Stomach (tissue), 4 donors: ENCODE data around the gene DOK6.

Experiments used
- EP300 ChIP-seq: sonication (generic); formaldehyde crosslinking; IDR thresholded peaks from one replicate; pipeline ENCODE4 v1.6.1; 2017; ENCODE audit warnings: antibody characterized with exemption
- POLR2AphosphoS5 ChIP-seq, 3 donors: sonication (generic); formaldehyde crosslinking; IDR thresholded peaks; one replicate each; pipeline ENCODE4 v1.6.1; 2016; ENCODE audit warnings: antibody characterized with exemption in 3 of 3
- TF ChIP-seq, protein P1 (sequence below), 7 experiments: fragments of 450-650 bp in 4 of 7; fragments of 200-600 bp in 3 of 7; sonication (generic) in 3 of 7; IDR thresholded peaks; one replicate each; pipeline ENCODE4 v1.5.1; 2016 to 2019; ENCODE audit warnings: antibody characterized with exemption in 7 of 7, control low read depth in 2 of 7, mild to moderate bottlenecking in 1 of 7

DNA sequence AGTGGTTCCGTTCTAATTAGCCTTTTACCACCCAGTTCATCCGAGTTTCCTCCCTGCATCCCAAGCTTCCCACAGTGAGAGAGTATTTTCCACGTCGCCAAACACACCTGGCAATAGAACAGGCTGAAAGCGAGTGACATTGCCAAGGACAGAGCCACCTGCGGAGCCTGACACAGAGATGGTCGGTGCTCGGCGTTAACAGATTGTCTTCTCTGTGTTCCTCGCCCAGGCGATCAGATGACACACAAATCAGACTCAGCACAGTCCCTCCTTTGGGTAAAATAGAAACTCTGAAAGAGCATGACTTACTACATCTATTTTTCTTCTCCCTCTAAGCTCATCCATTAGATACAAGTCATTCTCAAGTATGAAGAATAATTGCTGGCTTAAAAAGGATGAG, 439.3 kb downstream of the DOK6 start:
- TF ChIP-seq, protein P1, sequence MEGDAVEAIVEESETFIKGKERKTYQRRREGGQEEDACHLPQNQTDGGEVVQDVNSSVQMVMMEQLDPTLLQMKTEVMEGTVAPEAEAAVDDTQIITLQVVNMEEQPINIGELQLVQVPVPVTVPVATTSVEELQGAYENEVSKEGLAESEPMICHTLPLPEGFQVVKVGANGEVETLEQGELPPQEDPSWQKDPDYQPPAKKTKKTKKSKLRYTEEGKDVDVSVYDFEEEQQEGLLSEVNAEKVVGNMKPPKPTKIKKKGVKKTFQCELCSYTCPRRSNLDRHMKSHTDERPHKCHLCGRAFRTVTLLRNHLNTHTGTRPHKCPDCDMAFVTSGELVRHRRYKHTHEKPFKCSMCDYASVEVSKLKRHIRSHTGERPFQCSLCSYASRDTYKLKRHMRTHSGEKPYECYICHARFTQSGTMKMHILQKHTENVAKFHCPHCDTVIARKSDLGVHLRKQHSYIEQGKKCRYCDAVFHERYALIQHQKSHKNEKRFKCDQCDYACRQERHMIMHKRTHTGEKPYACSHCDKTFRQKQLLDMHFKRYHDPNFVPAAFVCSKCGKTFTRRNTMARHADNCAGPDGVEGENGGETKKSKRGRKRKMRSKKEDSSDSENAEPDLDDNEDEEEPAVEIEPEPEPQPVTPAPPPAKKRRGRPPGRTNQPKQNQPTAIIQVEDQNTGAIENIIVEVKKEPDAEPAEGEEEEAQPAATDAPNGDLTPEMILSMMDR (IDR thresholded peaks at IDR 0.05): no peak
- TF ChIP-seq POLR2AphosphoS5 (IDR thresholded peaks at IDR 0.05): no peak
- no peak for TF ChIP-seq EP300
